Caco-2 (cell line): ENCODE results near the gene TGM1. TPM values are rescaled to one million over a fixed set of nuclear protein-coding genes. Genes with fewer than 3 reads are reported as not detected.

Source experiments
- BruUV-seq: library from RNA; stranded (reverse); fragments of 400-500 nt; replicated peaks from 2 replicates; lab custom pipeline; 2021; lab: Mats Ljungman, UMichigan
- CTCF ChIA-PET: fragments of 300-600 bp; sonication (Branson Sonifier 250); formaldehyde crosslinking; loops from one replicate; lab custom pipeline; 2022; ENCODE audit warnings: antibody characterized with exemption; lab: Charles Lee
- POLR2A ChIA-PET: fragments of 300-600 bp; sonication (Branson Sonifier 250); formaldehyde crosslinking; loops from one replicate; lab custom pipeline; 2022; ENCODE audit warnings: antibody characterized with exemption; lab: Charles Lee
- DNase-seq, 2 experiments: peaks; one replicate each; pipeline versions ENCODE4 v3.0.0 to v3.0.0-alpha.2; 2020 to 2022
- H3K27me3 ChIP-seq: replicated peaks from 2 replicates; pipeline ENCODE4 v1.6.0; 2011; ENCODE audit warnings: low read length; ENCODE audit not compliant: control insufficient read depth, insufficient read depth
- H3K36me3 ChIP-seq: 2 replicates; pipeline ENCODE4 v1.5.1; 2011; ENCODE audit warnings: low read length; ENCODE audit not compliant: control insufficient read depth, insufficient read depth
- H3K4me1 ChIP-seq: fragments of 250-450 bp; sonication (Bioruptor Pico); 2 replicates; pipeline ENCODE4 v1.5.1; 2020; ENCODE audit warnings: mild to moderate bottlenecking
- H3K4me3 ChIP-seq: 2 replicates; pipeline ENCODE4 v1.5.1; 2011; ENCODE audit warnings: low read depth, mild to moderate bottlenecking, control low read depth, low read length
- H3K9me3 ChIP-seq: fragments of 250-450 bp; sonication (Bioruptor Pico); 2 replicates; pipeline ENCODE4 v1.5.1; 2020; ENCODE audit warnings: mild to moderate bottlenecking, moderate library complexity
- H3K27ac Mint-ChIP-seq: one replicate; pipeline ENCODE4 v1.8.0; 2022; ENCODE audit warnings: mixed read lengths; ENCODE audit not compliant: unreplicated experiment
- H3K27me3 Mint-ChIP-seq: one replicate; pipeline ENCODE4 v1.8.0; 2022; ENCODE audit warnings: mixed read lengths; ENCODE audit not compliant: insufficient read depth, unreplicated experiment
- H3K36me3 Mint-ChIP-seq: one replicate; pipeline ENCODE4 v1.8.0; 2022; ENCODE audit warnings: mild to moderate bottlenecking, mixed read lengths; ENCODE audit not compliant: insufficient read depth, unreplicated experiment
- H3K4me1 Mint-ChIP-seq: one replicate; pipeline ENCODE4 v1.8.0; 2022; ENCODE audit warnings: low read depth, mixed read lengths; ENCODE audit not compliant: unreplicated experiment
- H3K4me3 Mint-ChIP-seq: one replicate; pipeline ENCODE4 v1.8.0; 2022; ENCODE audit warnings: mild to moderate bottlenecking, moderate library complexity, mixed read lengths; ENCODE audit not compliant: unreplicated experiment
- H3K9me3 Mint-ChIP-seq: one replicate; pipeline ENCODE4 v1.8.0; 2022; ENCODE audit warnings: mixed read lengths; ENCODE audit not compliant: unreplicated experiment
- CTCF ChIP-seq, 2 experiments: fragments of 200-600 bp in 1 of 2; IDR thresholded peaks; 1 replicate in 1 of 2; 2 replicates in 1 of 2; pipeline versions ENCODE4 v1.5.1 to v1.8.0; 2011 to 2022; ENCODE audit warnings: antibody characterized with exemption in 1 of 2, control low read depth in 1 of 2, inconsistent platforms in 1 of 2, low read depth in 1 of 2, low read length in 1 of 2, mild to moderate bottlenecking in 1 of 2, moderate library complexity in 1 of 2; ENCODE audit not compliant: insufficient read depth in 1 of 2, severe bottlenecking in 1 of 2, unreplicated experiment in 1 of 2
- intact Hi-C: fragments of 100-400 bp; cut with micrococcal nuclease; formaldehyde crosslinking; loops from one replicate; pipeline ENCODE4 v1.10.0; 2022; ENCODE audit not compliant: unreplicated experiment
- total RNA-seq: library from RNA; stranded (reverse); gene quantifications from 2 replicates; pipeline ENCODE4 v1.2.3, GENCODE V29; 2022

Gene TGM1
- total RNA-seq, 1 experiment from 2014 or later = 5.9 TPM

GRCh38 chr14:24307156-24307574 lies 44.2 kb upstream of the TGM1 start:
- DNase-seq = no peak
- TF ChIP-seq CTCF (IDR thresholded peaks at IDR 0.05; ENCODE audit: insufficient read depth in 1 of 2, low read depth in 1 of 2, low read length in 1 of 2, severe bottlenecking in 1 of 2, unreplicated experiment in 1 of 2) = no peak
- peaks cover 63% of the 10 kb centered on the region for H3K36me3 Mint-ChIP-seq
- CTCF ChIA-PET = interaction anchor here (0.6 to 4.3 kb wide), 8 partner anchors 9 to 125 kb away, joined by 3 to 54 read pairs (median 10); partner anchors contain the start of genes DHRS1, NOP9 and TINF2
- H3K4me3 Mint-ChIP-seq = peak overlapping the region; percentile 56
- H3K9me3 Mint-ChIP-seq = no peaks in the 10 kb centered on the region
- TSS peak; percentile 4 for BruUV-seq
- Histone ChIP-seq H3K9me3 (no peaks in the 10 kb centered on the region), H3K4me3 (peak overlapping the region; percentile 5), H3K4me1 (peaks cover 21% of the 10 kb centered on the region), H3K36me3 (peaks cover 4% of the 10 kb centered on the region), H3K27me3 (no peaks in the 10 kb centered on the region)
- intact Hi-C loops = no loop called here
- peaks cover 21% of the 10 kb centered on the region for H3K4me1 Mint-ChIP-seq
- POLR2A ChIA-PET = interaction anchor here (0.8 to 1.2 kb wide), 2 partner anchors 65 to 94 kb away, joined by 3 to 5 read pairs; partner anchors contain the start of genes CHMP4A and TINF2
- H3K27me3 Mint-ChIP-seq = no peaks in the 10 kb centered on the region
- peak overlapping the region; percentile 74 for H3K27ac Mint-ChIP-seq

- Mint-ChIP-seq H3K4me1 (peaks cover 27% of the 10 kb centered on the region), H3K9me3 (no peaks in the 10 kb centered on the region), H3K27ac (no peak overlapping the region), H3K36me3 (peaks cover 70% of the 10 kb centered on the region), H3K4me3 (no peak overlapping the region), H3K27me3 (no peaks in the 10 kb centered on the region)
- CTCF ChIA-PET = no interaction called here
- H3K9me3 ChIP-seq = no peaks in the 10 kb centered on the region
- no peak overlapping the region for H3K4me3 ChIP-seq
- no peak for DNase-seq
- H3K36me3 ChIP-seq = peaks cover 6% of the 10 kb centered on the region
- H3K4me1 ChIP-seq = peaks cover 21% of the 10 kb centered on the region
- H3K27me3 ChIP-seq = no peaks in the 10 kb centered on the region
- BruUV-seq = no TSS peak
- intact Hi-C loops = no loop called here
- TF ChIP-seq CTCF (IDR thresholded peaks at IDR 0.05; ENCODE audit: insufficient read depth in 1 of 2, low read depth in 1 of 2, low read length in 1 of 2, severe bottlenecking in 1 of 2, unreplicated experiment in 1 of 2) = no peak
- POLR2A ChIA-PET = no interaction called here
Observed at GRCh38 chr14:24304019-24304387, 41.0 kb upstream of the TGM1 start.

GRCh38 chr14:24300326-24300980 lies 37.5 kb upstream of the TGM1 start:
- Histone ChIP-seq H3K4me3 (peak overlapping the region; percentile 88), H3K27me3 (no peaks in the 10 kb centered on the region), H3K9me3 (no peaks in the 10 kb centered on the region), H3K36me3 (peaks cover 2% of the 10 kb centered on the region), H3K4me1 (peaks cover 5% of the 10 kb centered on the region)
- no peak for DNase-seq
- ChIA-PET POLR2A (interaction anchor here (0.6 to 3.1 kb wide), 3 partner anchors 8 to 58 kb away, joined by 4 to 36 read pairs (median 4); partner anchors contain the start of genes CIDEB and TINF2), CTCF (interaction anchor here (0.6 to 5.8 kb wide), 6 partner anchors 8 to 131 kb away, joined by 3 to 157 read pairs (median 6); partner anchors contain the start of genes CIDEB and TINF2)
- Mint-ChIP-seq H3K27ac (peak overlapping the region; percentile 94), H3K9me3 (no peaks in the 10 kb centered on the region), H3K36me3 (peaks cover 55% of the 10 kb centered on the region), H3K4me1 (peaks cover 15% of the 10 kb centered on the region), H3K27me3 (no peaks in the 10 kb centered on the region), H3K4me3 (peak overlapping the region; percentile 96)
- no peak for TF ChIP-seq CTCF (IDR thresholded peaks at IDR 0.05; ENCODE audit: insufficient read depth in 1 of 2, low read depth in 1 of 2, low read length in 1 of 2, severe bottlenecking in 1 of 2, unreplicated experiment in 1 of 2)
- intact Hi-C loops = no loop called here
- no TSS peak for BruUV-seq
